ENCODE data around the gene TTN. TPM values are rescaled to one million over a fixed set of nuclear protein-coding genes. Genes with fewer than 3 reads are reported as not detected.
"Not testable (repeated sequence)": the region's sequence is repeated elsewhere in the genome, so short reads cannot be mapped to it uniquely, and the experiment has no call there.

Gene TTN
- total RNA-seq, 2 donors from 2014 or later, result 1,330 to 3,257 TPM

- Histone ChIP-seq H3K27ac (no peak overlapping the region), H3K9me3 (no peaks in the 10 kb centered on the region), H3K27me3 (no peaks in the 10 kb centered on the region), H3K36me3 (peaks cover 93% of the 10 kb centered on the region), H3K4me3 (no peak overlapping the region), H3K4me1 (peaks cover 0 to 10% of the 10 kb centered on the region in 2 donors)
- no peak for TF ChIP-seq CTCF (IDR thresholded peaks at IDR 0.05)
- no peak for DNase-seq (ENCODE audit: low spot score)
Observed at GRCh38 chr2:178530131-178530530, 277.1 kb downstream of the TTN start.

- Histone ChIP-seq H3K27ac (no peak overlapping the region), H3K4me1 (peaks cover 0 to 12% of the 10 kb centered on the region in 2 donors), H3K36me3 (peaks cover 84% of the 10 kb centered on the region), H3K27me3 (no peaks in the 10 kb centered on the region), H3K9me3 (no peaks in the 10 kb centered on the region), H3K4me3 (no peak overlapping the region)
- no peak for DNase-seq (ENCODE audit: low spot score)
- TF ChIP-seq CTCF (IDR thresholded peaks at IDR 0.05), result no peak
Observed at GRCh38 chr2:178529194-178529593, 278.0 kb downstream of the TTN start.

GRCh38 chr2:178528647-178529046, 278.6 kb downstream of the TTN start:
- no peak for TF ChIP-seq CTCF (IDR thresholded peaks at IDR 0.05)
- peaks cover 0 to 18% of the 10 kb centered on the region in 2 donors for H3K4me1 ChIP-seq
- H3K9me3 ChIP-seq, result no peaks in the 10 kb centered on the region
- no peak overlapping the region for H3K27ac ChIP-seq
- H3K4me3 ChIP-seq, result no peak overlapping the region
- DNase-seq (ENCODE audit: low spot score), result no peak
- no peaks in the 10 kb centered on the region for H3K27me3 ChIP-seq
- H3K36me3 ChIP-seq, result peaks cover 79% of the 10 kb centered on the region

GRCh38 chr2:178527592-178527991, 279.6 kb downstream of the TTN start:
- Histone ChIP-seq H3K27ac (no peak overlapping the region), H3K36me3 (peaks cover 68% of the 10 kb centered on the region), H3K27me3 (no peaks in the 10 kb centered on the region)

GRCh38 chr2:178526256-178526655, 281.0 kb downstream of the TTN start:
- no peak for DNase-seq (ENCODE audit: low spot score)
- Histone ChIP-seq H3K9me3 (no peaks in the 10 kb centered on the region), H3K4me3 (no peak overlapping the region), H3K36me3 (peaks cover 55% of the 10 kb centered on the region), H3K27me3 (no peaks in the 10 kb centered on the region), H3K4me1 (peaks cover 0 to 14% of the 10 kb centered on the region in 2 donors), H3K27ac (no peak overlapping the region)
- TF ChIP-seq CTCF (IDR thresholded peaks at IDR 0.05), result no peak

More at GRCh38 chr2:178527592-178527991, 279.6 kb downstream of the TTN start:
- Histone ChIP-seq H3K9me3 (no peaks in the 10 kb centered on the region), H3K4me1 (peaks cover 0 to 18% of the 10 kb centered on the region in 2 donors), H3K4me3 (no peak overlapping the region)
- DNase-seq (ENCODE audit: low spot score), result no peak
- TF ChIP-seq CTCF (IDR thresholded peaks at IDR 0.05), result no peak

- not testable (repeated sequence) for DNase-seq (ENCODE audit: low spot score); H3K4me1 ChIP-seq
- H3K36me3 ChIP-seq, result peaks cover 47% of the 10 kb centered on the region
Observed at GRCh38 chr2:178525460-178525859, 281.8 kb downstream of the TTN start.

GRCh38 chr2:178525010-178525409, 282.2 kb downstream of the TTN start:
- H3K4me1 ChIP-seq; DNase-seq (ENCODE audit: low spot score): not testable (repeated sequence)
- peaks cover 42% of the 10 kb centered on the region for H3K36me3 ChIP-seq

More at GRCh38 chr2:178525460-178525859, 281.8 kb downstream of the TTN start:
- H3K27ac ChIP-seq, H3K4me3 ChIP-seq, H3K27me3 ChIP-seq, H3K9me3 ChIP-seq: not testable (repeated sequence)

More at GRCh38 chr2:178525010-178525409, 282.2 kb downstream of the TTN start:
- not testable (repeated sequence) for H3K9me3 ChIP-seq, H3K27me3 ChIP-seq, H3K27ac ChIP-seq, H3K4me3 ChIP-seq

All from right atrium auricular region (tissue), 2 donors.